ENCODE measurements around the gene BBX. TPM values are rescaled to one million over a fixed set of nuclear protein-coding genes. Genes with fewer than 3 reads are reported as not detected.

Gene BBX
- total RNA-seq, 4 donors from 2014 or later, result 24.2 to 68.7 (median 38.0) TPM

- no peaks in the 10 kb centered on the region for H3K9me3 ChIP-seq
- H3K4me1 ChIP-seq, result no peaks in the 10 kb centered on the region
- 90% methylated on average over 6 of the region's 6 CpGs for WGBS
- no peak overlapping the region for H3K27ac ChIP-seq
- H3K4me3 ChIP-seq, result no peak overlapping the region
- TF ChIP-seq CTCF (IDR thresholded peaks at IDR 0.05) (no peak), EP300 (IDR thresholded peaks at IDR 0.05) (no peak), POLR2A (IDR thresholded peaks at IDR 0.05) (no peak), POLR2AphosphoS5 (IDR thresholded peaks at IDR 0.05) (no peak)
- DNase-seq (ENCODE audit: low spot score in 2 of 2), result no peak
- peaks cover 12% of the 10 kb centered on the region for H3K36me3 ChIP-seq
- no peaks in the 10 kb centered on the region for H3K27me3 ChIP-seq
These were observed 249.3 kb downstream of the BBX start for GRCh38 chr3:107772016-107772415.

GRCh38 chr3:107775974-107776373 lies 253.2 kb downstream of the BBX start:
- no peak for DNase-seq (ENCODE audit: low spot score in 2 of 2)
- 94% methylated on average over 1 of the region's 1 CpG for WGBS
- Histone ChIP-seq H3K27ac (no peak overlapping the region), H3K4me3 (no peak overlapping the region), H3K9me3 (no peaks in the 10 kb centered on the region), H3K27me3 (no peaks in the 10 kb centered on the region), H3K36me3 (peaks cover 30% of the 10 kb centered on the region), H3K4me1 (no peaks in the 10 kb centered on the region)
- TF ChIP-seq EP300 (IDR thresholded peaks at IDR 0.05) (no peak), POLR2A (IDR thresholded peaks at IDR 0.05) (no peak), CTCF (IDR thresholded peaks at IDR 0.05) (no peak)

- WGBS, result 96% methylated on average over 1 of the region's 1 CpG
- TF ChIP-seq POLR2AphosphoS5 (IDR thresholded peaks at IDR 0.05) (no peak), EP300 (IDR thresholded peaks at IDR 0.05) (no peak), CTCF (IDR thresholded peaks at IDR 0.05) (no peak), POLR2A (IDR thresholded peaks at IDR 0.05) (no peak)
- H3K36me3 ChIP-seq, result peaks cover 22% of the 10 kb centered on the region
- no peaks in the 10 kb centered on the region for H3K9me3 ChIP-seq
- H3K4me3 ChIP-seq, result no peak overlapping the region
- H3K27me3 ChIP-seq, result no peaks in the 10 kb centered on the region
- no peak for DNase-seq (ENCODE audit: low spot score in 2 of 2)
- no peaks in the 10 kb centered on the region for H3K4me1 ChIP-seq
- no peak overlapping the region for H3K27ac ChIP-seq
These were observed 258.5 kb downstream of the BBX start for GRCh38 chr3:107781253-107781652.

- H3K36me3 ChIP-seq, result peaks cover 22% of the 10 kb centered on the region
- no peak for DNase-seq (ENCODE audit: low spot score in 2 of 2)
- WGBS, result 97% methylated on average over 2 of the region's 2 CpGs
- no peak for TF ChIP-seq CTCF (IDR thresholded peaks at IDR 0.05)
- no peak for TF ChIP-seq POLR2A (IDR thresholded peaks at IDR 0.05)
- no peak for TF ChIP-seq POLR2AphosphoS5 (IDR thresholded peaks at IDR 0.05)
- TF ChIP-seq EP300 (IDR thresholded peaks at IDR 0.05), result no peak
- no peaks in the 10 kb centered on the region for H3K9me3 ChIP-seq
- H3K27me3 ChIP-seq, result no peaks in the 10 kb centered on the region
- H3K4me3 ChIP-seq, result no peak overlapping the region
- H3K4me1 ChIP-seq, result no peaks in the 10 kb centered on the region
- H3K27ac ChIP-seq, result no peak overlapping the region
These were observed 259.3 kb downstream of the BBX start for GRCh38 chr3:107782054-107782453.

- no peak for TF ChIP-seq POLR2A (IDR thresholded peaks at IDR 0.05)
- TF ChIP-seq CTCF (IDR thresholded peaks at IDR 0.05), result no peak
- no peak for TF ChIP-seq POLR2AphosphoS5 (IDR thresholded peaks at IDR 0.05)
- no peak for TF ChIP-seq EP300 (IDR thresholded peaks at IDR 0.05)
- Histone ChIP-seq H3K9me3 (no peaks in the 10 kb centered on the region), H3K27me3 (no peaks in the 10 kb centered on the region), H3K36me3 (peaks cover 34% of the 10 kb centered on the region), H3K27ac (no peak overlapping the region), H3K4me3 (no peak overlapping the region), H3K4me1 (no peaks in the 10 kb centered on the region)
- DNase-seq (ENCODE audit: low spot score in 2 of 2), result no peak
- WGBS, result 92% methylated on average over 6 of the region's 6 CpGs
These were observed 267.9 kb downstream of the BBX start for GRCh38 chr3:107790612-107791011.
